GM06990 (cell line): ENCODE results near the gene PNPLA3.

Experiments
- DNase-seq: peaks from one replicate; pipeline ENCODE4 v3.0.0-alpha.2; 2011; ENCODE audit not compliant: insufficient read length; ENCODE audit errors: extremely low read depth
- H3K27me3 ChIP-seq: replicated peaks from 2 replicates; pipeline ENCODE4 v1.6.0; 2011; ENCODE audit warnings: low read length; ENCODE audit not compliant: control insufficient read depth, insufficient read depth
- H3K36me3 ChIP-seq: 2 replicates; pipeline ENCODE4 v1.5.1; 2011; ENCODE audit warnings: low read length; ENCODE audit not compliant: control insufficient read depth, insufficient read depth
- H3K4me3 ChIP-seq: replicated peaks from 2 replicates; pipeline ENCODE4 v1.5.1; 2011; ENCODE audit warnings: low read depth, mild to moderate bottlenecking, control low read depth, low read length
- TF ChIP-seq, protein P1 (sequence below): IDR thresholded peaks from 2 replicates; pipeline ENCODE4 v1.5.1; 2011; ENCODE audit warnings: low read length, control low read depth, mild to moderate bottlenecking, inconsistent platforms; ENCODE audit not compliant: insufficient read depth, poor library complexity, severe bottlenecking

PNPLA3 gene

DNA sequence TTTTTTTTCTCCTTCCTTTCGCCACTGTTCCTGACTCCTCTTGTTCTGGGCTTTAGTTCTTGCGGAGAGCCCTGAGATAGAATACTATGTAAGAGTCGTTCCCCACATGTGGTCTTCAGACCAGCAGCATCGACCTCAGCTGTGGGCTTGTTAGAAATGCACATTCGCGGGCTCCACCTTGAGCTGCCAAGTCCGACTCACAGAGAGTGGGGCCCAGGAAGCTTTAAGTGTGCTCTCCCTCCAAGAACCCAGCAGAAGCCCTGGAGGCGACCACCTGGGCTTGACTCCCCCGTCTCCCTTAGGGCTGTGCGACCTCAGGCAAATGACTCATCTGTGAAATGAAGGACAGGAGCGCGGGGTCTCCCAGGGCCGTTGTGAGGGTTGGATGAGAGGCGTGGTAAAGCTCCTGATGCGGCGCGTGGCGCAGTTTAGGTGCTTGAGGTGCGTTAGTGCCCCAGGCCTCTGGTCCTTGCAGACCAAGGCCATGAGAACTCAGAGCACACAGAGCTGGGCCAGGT, 50.5 kb downstream of the PNPLA3 start:
- Histone ChIP-seq H3K36me3 (peaks cover 22% of the 10 kb centered on the region), H3K4me3 (no peak overlapping the region), H3K27me3 (no peaks in the 10 kb centered on the region)
- TF ChIP-seq, protein P1, sequence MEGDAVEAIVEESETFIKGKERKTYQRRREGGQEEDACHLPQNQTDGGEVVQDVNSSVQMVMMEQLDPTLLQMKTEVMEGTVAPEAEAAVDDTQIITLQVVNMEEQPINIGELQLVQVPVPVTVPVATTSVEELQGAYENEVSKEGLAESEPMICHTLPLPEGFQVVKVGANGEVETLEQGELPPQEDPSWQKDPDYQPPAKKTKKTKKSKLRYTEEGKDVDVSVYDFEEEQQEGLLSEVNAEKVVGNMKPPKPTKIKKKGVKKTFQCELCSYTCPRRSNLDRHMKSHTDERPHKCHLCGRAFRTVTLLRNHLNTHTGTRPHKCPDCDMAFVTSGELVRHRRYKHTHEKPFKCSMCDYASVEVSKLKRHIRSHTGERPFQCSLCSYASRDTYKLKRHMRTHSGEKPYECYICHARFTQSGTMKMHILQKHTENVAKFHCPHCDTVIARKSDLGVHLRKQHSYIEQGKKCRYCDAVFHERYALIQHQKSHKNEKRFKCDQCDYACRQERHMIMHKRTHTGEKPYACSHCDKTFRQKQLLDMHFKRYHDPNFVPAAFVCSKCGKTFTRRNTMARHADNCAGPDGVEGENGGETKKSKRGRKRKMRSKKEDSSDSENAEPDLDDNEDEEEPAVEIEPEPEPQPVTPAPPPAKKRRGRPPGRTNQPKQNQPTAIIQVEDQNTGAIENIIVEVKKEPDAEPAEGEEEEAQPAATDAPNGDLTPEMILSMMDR, result no peak
- DNase-seq, result no peak

DNA sequence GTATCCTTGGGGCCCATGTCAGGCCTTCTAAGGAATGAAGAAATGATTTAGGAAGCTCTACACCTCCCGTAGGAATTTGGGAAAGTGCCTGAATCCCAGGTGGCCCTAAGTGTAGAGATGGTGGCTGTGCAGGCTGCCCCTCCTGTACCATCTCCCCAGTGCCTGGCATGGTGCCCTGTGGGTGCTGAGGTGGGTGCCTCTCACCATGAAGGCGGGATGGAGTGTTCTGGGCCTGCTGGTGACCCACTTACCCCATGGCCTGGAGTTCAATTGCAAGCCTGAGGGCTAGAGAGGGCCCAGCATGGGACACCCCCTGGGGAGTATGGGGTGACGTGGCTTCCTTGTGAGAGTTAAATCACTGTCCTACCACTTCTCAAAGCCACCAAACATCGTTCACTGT, 51.4 kb downstream of the PNPLA3 start:
- H3K36me3 ChIP-seq, result peaks cover 29% of the 10 kb centered on the region

DNA sequence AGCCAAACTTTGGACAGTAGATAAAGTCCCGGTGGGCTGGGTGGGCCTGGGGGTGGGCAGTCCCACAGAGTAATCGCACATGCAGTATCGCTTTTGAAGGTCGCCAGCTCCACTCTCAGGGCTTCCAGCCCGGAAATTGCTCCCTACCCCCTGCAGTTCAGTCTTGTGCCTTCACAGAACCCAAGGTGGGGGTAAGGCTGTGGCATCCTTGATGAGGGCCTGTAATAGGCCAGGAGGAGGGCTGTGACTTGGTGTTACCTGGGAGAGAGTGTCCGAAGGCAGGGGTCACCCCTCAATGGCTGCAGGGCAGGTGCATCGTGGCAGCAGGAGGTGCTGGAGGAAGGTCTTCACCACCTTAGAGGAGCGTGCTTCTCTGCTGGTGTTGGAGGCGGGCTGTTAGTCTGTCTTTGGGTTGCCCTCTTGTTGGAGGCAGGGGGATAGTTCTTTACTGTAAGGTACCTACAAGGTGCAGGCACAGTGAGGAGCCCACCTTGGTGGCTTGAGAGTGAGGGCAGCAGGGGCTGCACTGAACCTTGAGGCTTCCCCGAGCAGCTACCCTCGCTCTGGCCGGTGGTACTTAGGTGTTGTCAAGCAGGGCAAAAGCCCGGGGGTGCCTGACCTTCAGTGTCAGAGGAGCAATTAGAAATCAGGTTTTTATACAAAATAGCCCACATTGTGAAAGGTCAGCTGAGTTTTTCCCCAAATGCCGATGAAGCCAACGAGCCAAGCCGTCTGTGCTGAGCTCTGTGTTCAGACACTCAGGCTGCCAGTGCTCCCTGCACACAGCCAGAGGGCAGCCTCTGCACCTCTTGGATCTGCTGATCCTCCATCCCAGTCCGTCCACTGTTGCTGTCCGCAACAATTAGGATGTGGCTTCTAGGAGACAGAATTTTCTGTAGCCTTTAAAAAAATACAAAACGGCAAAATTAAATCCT, 53.5 kb downstream of the PNPLA3 start:
- TF ChIP-seq, protein P1, result no peak
- Histone ChIP-seq H3K27me3 (no peaks in the 10 kb centered on the region), H3K36me3 (peaks cover 31% of the 10 kb centered on the region), H3K4me3 (no peak overlapping the region)
- no peak for DNase-seq

More for the DNA sequence above, 51.4 kb downstream of the PNPLA3 start:
- TF ChIP-seq, protein P1, result no peak
- no peak for DNase-seq
- H3K4me3 ChIP-seq, result no peak overlapping the region
- H3K27me3 ChIP-seq, result no peaks in the 10 kb centered on the region

DNA sequence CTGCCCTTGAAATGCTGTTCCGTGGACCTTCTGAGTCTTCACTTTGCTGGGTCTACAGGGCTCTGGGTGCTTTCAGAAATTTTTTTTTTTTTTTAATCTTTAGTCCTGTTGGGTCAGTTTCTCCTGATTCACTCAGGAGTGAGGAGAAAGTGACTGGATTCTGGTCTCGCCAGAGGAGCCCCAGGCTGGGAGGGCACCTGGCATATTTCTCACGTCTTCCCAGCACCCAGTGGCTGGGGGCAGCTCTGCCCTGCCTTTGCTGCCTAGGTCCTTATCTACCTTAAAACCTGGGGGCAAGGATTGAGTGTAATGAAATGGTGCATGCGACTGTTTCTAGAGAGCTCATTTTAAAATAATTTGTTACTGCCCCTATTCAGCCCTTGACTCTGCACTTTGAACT, 55.0 kb downstream of the PNPLA3 start:
- H3K27me3 ChIP-seq, result no peaks in the 10 kb centered on the region
- peaks cover 30% of the 10 kb centered on the region for H3K36me3 ChIP-seq

DNA sequence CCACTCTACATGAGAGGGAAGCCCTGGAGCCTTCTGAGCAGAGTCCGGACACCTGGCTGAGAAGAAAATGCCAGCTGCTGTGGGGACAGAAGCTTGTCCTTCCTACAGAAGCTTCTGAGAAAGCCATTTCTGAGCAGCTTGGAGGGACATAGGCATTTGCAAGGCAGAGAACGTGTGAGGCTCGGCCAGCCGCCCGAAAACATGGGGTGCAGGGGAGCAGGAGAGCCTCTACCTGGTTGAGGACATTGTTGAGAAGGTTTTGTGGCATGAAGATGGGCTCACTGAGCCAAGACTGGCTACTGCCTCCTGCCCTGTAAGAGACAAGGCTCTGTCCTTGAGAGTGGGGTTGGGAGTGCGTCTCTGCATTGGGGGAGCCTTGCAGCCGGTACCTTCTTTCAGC, 57.0 kb downstream of the PNPLA3 start:
- no peak overlapping the region for H3K4me3 ChIP-seq
- TF ChIP-seq, protein P1, result no peak
- no peak for DNase-seq
- H3K36me3 ChIP-seq, result peaks cover 35% of the 10 kb centered on the region
- H3K27me3 ChIP-seq, result no peaks in the 10 kb centered on the region

More for the DNA sequence above, 55.0 kb downstream of the PNPLA3 start:
- DNase-seq, result no peak
- TF ChIP-seq, protein P1, result no peak
- H3K4me3 ChIP-seq, result no peak overlapping the region
